ENCODE measurements around the gene NOC2L. TPM values are rescaled to one million over a fixed set of nuclear protein-coding genes. Genes with fewer than 3 reads are reported as not detected.

The NOC2L gene
- total and polyA plus RNA-seq, 2 donors (not counting 1 experiment from before 2014, with no cell fraction given), result 34.1 to 61.1 TPM

- H3K9me3 ChIP-seq (ENCODE audit: control insufficient read depth, insufficient read depth, low read depth, low read length), result no peaks in the 10 kb centered on the region
- H4K20me1 ChIP-seq (ENCODE audit: control insufficient read depth, extremely low read depth, insufficient read depth, low read length), result no peaks in the 10 kb centered on the region
- peaks cover 2% of the 10 kb centered on the region for H3K4me1 ChIP-seq (ENCODE audit: control insufficient read depth, extremely low read depth, insufficient read depth, low read length)
- no peak overlapping the region for H3K4me3 ChIP-seq (replicated peaks in 1 of 4; ENCODE audit: control extremely low read depth in 1 of 4, insufficient read depth in 1 of 4, low read depth in 3 of 4, low read length in 4 of 4)
- no peak overlapping the region for H3K4me2 ChIP-seq (ENCODE audit: extremely low read depth, insufficient read depth, low read length)
- H3K27me3 ChIP-seq (ENCODE audit: control insufficient read depth, insufficient read depth, low read length), result peaks cover 17% of the 10 kb centered on the region
- no peak overlapping the region for H3K27ac ChIP-seq (ENCODE audit: insufficient read depth, low read length)
- no peak overlapping the region for H3K9ac ChIP-seq (ENCODE audit: insufficient read depth, low read length)
- H2AFZ ChIP-seq (ENCODE audit: low read length), result no peak overlapping the region
- TF ChIP-seq EZH2 (IDR thresholded peaks at IDR 0.05; ENCODE audit: low read length, missing control alignments) (peak; percentile 85), CTCF (conservative IDR thresholded peaks at IDR 0.05 in 1 of 2, IDR thresholded peaks at IDR 0.05 in 1 of 2; ENCODE audit: low read depth in 1 of 2, low read length in 2 of 2) (no peak)
- H3K79me2 ChIP-seq (ENCODE audit: control insufficient read depth, insufficient read depth, low read length), result no peaks in the 10 kb centered on the region
- no peak for DNase-seq (ENCODE audit: low read depth in 2 of 2)
- no peaks in the 10 kb centered on the region for H3K36me3 ChIP-seq (ENCODE audit: control insufficient read depth, insufficient read depth, low read length)
Observed at GRCh38 chr1:997993-998744, 39.1 kb upstream of the NOC2L start.

GRCh38 chr1:997713-997992, 38.6 kb upstream of the NOC2L start:
- DNase-seq (ENCODE audit: low read depth in 2 of 2), result no peak
- Histone ChIP-seq H3K27me3 (ENCODE audit: control insufficient read depth, insufficient read depth, low read length) (peaks cover 17% of the 10 kb centered on the region), H3K4me1 (ENCODE audit: control insufficient read depth, extremely low read depth, insufficient read depth, low read length) (peaks cover 2% of the 10 kb centered on the region), H3K36me3 (ENCODE audit: control insufficient read depth, insufficient read depth, low read length) (no peaks in the 10 kb centered on the region), H3K4me3 (replicated peaks in 1 of 4; ENCODE audit: control extremely low read depth in 1 of 4, insufficient read depth in 1 of 4, low read depth in 3 of 4, low read length in 4 of 4) (no peak overlapping the region), H3K9me3 (ENCODE audit: control insufficient read depth, insufficient read depth, low read depth, low read length) (no peaks in the 10 kb centered on the region), H2AFZ (ENCODE audit: low read length) (no peak overlapping the region), H4K20me1 (ENCODE audit: control insufficient read depth, extremely low read depth, insufficient read depth, low read length) (no peaks in the 10 kb centered on the region), H3K9ac (ENCODE audit: insufficient read depth, low read length) (no peak overlapping the region), H3K4me2 (ENCODE audit: extremely low read depth, insufficient read depth, low read length) (no peak overlapping the region), H3K79me2 (ENCODE audit: control insufficient read depth, insufficient read depth, low read length) (no peaks in the 10 kb centered on the region), H3K27ac (ENCODE audit: insufficient read depth, low read length) (no peak overlapping the region)
- TF ChIP-seq EZH2 (IDR thresholded peaks at IDR 0.05; ENCODE audit: low read length, missing control alignments) (no peak), CTCF (conservative IDR thresholded peaks at IDR 0.05 in 1 of 2, IDR thresholded peaks at IDR 0.05 in 1 of 2; ENCODE audit: low read depth in 1 of 2, low read length in 2 of 2) (no peak)

GRCh38 chr1:996851-997712, 38.0 kb upstream of the NOC2L start:
- Histone ChIP-seq H3K36me3 (ENCODE audit: control insufficient read depth, insufficient read depth, low read length) (no peaks in the 10 kb centered on the region), H3K9ac (ENCODE audit: insufficient read depth, low read length) (no peak overlapping the region), H3K79me2 (ENCODE audit: control insufficient read depth, insufficient read depth, low read length) (no peaks in the 10 kb centered on the region), H3K4me3 (replicated peaks in 1 of 4; ENCODE audit: control extremely low read depth in 1 of 4, insufficient read depth in 1 of 4, low read depth in 3 of 4, low read length in 4 of 4) (no peak overlapping the region), H3K4me2 (ENCODE audit: extremely low read depth, insufficient read depth, low read length) (no peak overlapping the region), H2AFZ (ENCODE audit: low read length) (no peak overlapping the region), H3K27me3 (ENCODE audit: control insufficient read depth, insufficient read depth, low read length) (peaks cover 17% of the 10 kb centered on the region), H4K20me1 (ENCODE audit: control insufficient read depth, extremely low read depth, insufficient read depth, low read length) (no peaks in the 10 kb centered on the region), H3K4me1 (ENCODE audit: control insufficient read depth, extremely low read depth, insufficient read depth, low read length) (peaks cover 2% of the 10 kb centered on the region), H3K27ac (ENCODE audit: insufficient read depth, low read length) (no peak overlapping the region), H3K9me3 (ENCODE audit: control insufficient read depth, insufficient read depth, low read depth, low read length) (no peaks in the 10 kb centered on the region)
- DNase-seq (ENCODE audit: low read depth in 2 of 2), result no peak
- TF ChIP-seq EZH2 (IDR thresholded peaks at IDR 0.05; ENCODE audit: low read length, missing control alignments), result no peak
- no peak for TF ChIP-seq CTCF (conservative IDR thresholded peaks at IDR 0.05 in 1 of 2, IDR thresholded peaks at IDR 0.05 in 1 of 2; ENCODE audit: low read depth in 1 of 2, low read length in 2 of 2)
